Heart right ventricle (tissue), 16 donors: ENCODE measurements around the gene ATG10. TPM values are rescaled to one million over a fixed set of nuclear protein-coding genes. Genes with fewer than 3 reads are reported as not detected.

ENCODE experiments used
- ATAC-seq, 8 donors: fragments of 200-7000 bp; cut with Tn5 transposase; one replicate each; pipeline ENCODE4 v1.9.1; 2020; ENCODE audit warnings: mild to moderate bottlenecking in 8 of 8, moderate library complexity in 8 of 8, moderate number of reproducible peaks in 1 of 8
- DNase-seq, 2 donors: peaks; one replicate each; pipeline ENCODE4 v3.0.0-alpha.2; 2020
- H3K27ac ChIP-seq, 10 donors: fragments of 200-600 bp; sonication (generic) in 2 of 10; one replicate each; pipeline versions ENCODE4 v1.5.0 to v1.8.0; 2020 to 2022; ENCODE audit warnings: mild to moderate bottlenecking in 3 of 10
- H3K27me3 ChIP-seq, 7 donors: fragments of 200-600 bp; one replicate each; pipeline ENCODE4 v1.8.0; 2021 to 2022; ENCODE audit warnings: mild to moderate bottlenecking in 2 of 7
- H3K36me3 ChIP-seq, 9 donors: fragments of 200-600 bp; sonication (generic) in 1 of 9; one replicate each; pipeline versions ENCODE4 v1.5.0 to v1.8.0; 2020 to 2022; ENCODE audit warnings: mild to moderate bottlenecking in 2 of 9
- H3K4me1 ChIP-seq, 9 donors: fragments of 200-600 bp; sonication (generic) in 1 of 9; one replicate each; pipeline versions ENCODE4 v1.5.0 to v1.8.0; 2020 to 2022; ENCODE audit warnings: mild to moderate bottlenecking in 4 of 9
- H3K4me3 ChIP-seq, 10 donors: fragments of 200-600 bp; sonication (generic) in 2 of 10; one replicate each; pipeline versions ENCODE4 v1.5.0 to v1.8.0; 2020 to 2022; ENCODE audit warnings: mild to moderate bottlenecking in 7 of 10, moderate library complexity in 2 of 10
- H3K9me3 ChIP-seq, 11 donors: fragments of 200-600 bp in 10 of 11; sonication (generic) in 2 of 11; one replicate each; pipeline versions ENCODE4 v1.5.0 to v1.8.0; 2013 to 2022; ENCODE audit warnings: mild to moderate bottlenecking in 2 of 11, control low read depth in 1 of 11, moderate library complexity in 1 of 11
- WGBS, 2 donors: extraction: QIAGEN DNeasy Blood & Tissue Kit; methylation state at CpG; one replicate each; pipeline ENCODE4 v1.1.7; 2013; ENCODE audit warnings: inconsistent platforms in 1 of 2; 5-methylcytosine and 5-hydroxymethylcytosine counted together
- intact Hi-C, 10 donors: fragments of 100-400 bp; cut with DNase I; formaldehyde crosslinking; loops; one replicate each; pipeline versions ENCODE4 v1.11.1 to v1.14.2; 2022
- polyA plus RNA-seq, 2 donors: library from polyadenylated mRNA; stranded (reverse); fragments of 200-250 nt; gene quantifications; one replicate each; pipeline ENCODE4 v1.2.3, GENCODE V29; 2013
- total RNA-seq, 10 donors: library from RNA; stranded (reverse); fragmentation: NEBNext Ultra II Directional in 3 of 10; extraction: Animal tissue kit (Norgen Biotek cat#: 25700) in 3 of 10; gene quantifications; one replicate each; pipeline versions ENCODE4 v1.2.1 to v1.2.4, GENCODE V29; 2021 to 2023
- TF ChIP-seq, protein P1 (sequence below), 9 donors: fragments of 200-600 bp; sonication (generic) in 2 of 9; IDR thresholded peaks; one replicate each; pipeline versions ENCODE4 v1.5.0 to v1.8.0; 2021 to 2022; ENCODE audit warnings: antibody characterized with exemption in 9 of 9, mild to moderate bottlenecking in 5 of 9, moderate library complexity in 1 of 9
- donor health status: Arrhythmogenic right ventricular cardiomyopathy.
- donor health status: ischemic (EF 13 %, LVEDD 7.1; RV severe dilation, severe dysfunction).
- donor health status: healthy with polysubstance abuse.
- donor health status: DM: no; HTN: yes; CAD: no.
- donor health status: DM: no; HTN: no; CAD: no.
- donor health status: ischemic (EF 25% LVEDD 6.9; RV normal size, moderate dysfunction).
- donor health status: ischemic (EF 25% LVEDD 5.7; RV mildly dilated, moderate dysfunction).
- donor health status: healthy.
- donor health status: DM: yes; HTN: yes; CAD: no.
- donor health status: Ischemic cardiomyopathy.
- donor health status: ischemic (EF 35%, LVEDD 5.7; RV mildly dilated, moderate dysfunction).
- donor health status: nonischemic (EF 11% LVEDD 7.7; RV severe dilation, severe dysfunction).
- donor health status: DM: yes; HTN: yes; CAD: no.
- donor health status: PGD.
- donor health status: ischemic (EF 29% LVEDD 5.4; RV normal size, mild dysfunction).
- donor health status: nonischemic (EF 23%, LVEDD 6.1; RV moderate dilation, normal function).

The ATG10 gene
- total and polyA plus RNA-seq, 12 donors: 4.6 to 8.0 (median 6.3) TPM

- H3K27ac ChIP-seq: no peak overlapping the region
- H3K9me3 ChIP-seq: peaks cover 0 to 4% (median 0%) of the 10 kb centered on the region in 11 donors
- H3K27me3 ChIP-seq: no peaks in the 10 kb centered on the region
- WGBS, 2 donors: 25 to 40% methylated on average over 2 of the region's 2 CpGs
- ATAC-seq (peak in 2 of 8 donors; percentile 70 to 85), DNase-seq (no peak)
- intact Hi-C loops: no loop called here
- no peak overlapping the region for H3K4me3 ChIP-seq
- TF ChIP-seq, protein P1, sequence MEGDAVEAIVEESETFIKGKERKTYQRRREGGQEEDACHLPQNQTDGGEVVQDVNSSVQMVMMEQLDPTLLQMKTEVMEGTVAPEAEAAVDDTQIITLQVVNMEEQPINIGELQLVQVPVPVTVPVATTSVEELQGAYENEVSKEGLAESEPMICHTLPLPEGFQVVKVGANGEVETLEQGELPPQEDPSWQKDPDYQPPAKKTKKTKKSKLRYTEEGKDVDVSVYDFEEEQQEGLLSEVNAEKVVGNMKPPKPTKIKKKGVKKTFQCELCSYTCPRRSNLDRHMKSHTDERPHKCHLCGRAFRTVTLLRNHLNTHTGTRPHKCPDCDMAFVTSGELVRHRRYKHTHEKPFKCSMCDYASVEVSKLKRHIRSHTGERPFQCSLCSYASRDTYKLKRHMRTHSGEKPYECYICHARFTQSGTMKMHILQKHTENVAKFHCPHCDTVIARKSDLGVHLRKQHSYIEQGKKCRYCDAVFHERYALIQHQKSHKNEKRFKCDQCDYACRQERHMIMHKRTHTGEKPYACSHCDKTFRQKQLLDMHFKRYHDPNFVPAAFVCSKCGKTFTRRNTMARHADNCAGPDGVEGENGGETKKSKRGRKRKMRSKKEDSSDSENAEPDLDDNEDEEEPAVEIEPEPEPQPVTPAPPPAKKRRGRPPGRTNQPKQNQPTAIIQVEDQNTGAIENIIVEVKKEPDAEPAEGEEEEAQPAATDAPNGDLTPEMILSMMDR (IDR thresholded peaks at IDR 0.05): no peak
- no peaks in the 10 kb centered on the region for H3K36me3 ChIP-seq
- H3K4me1 ChIP-seq: peaks cover 0 to 24% (median 0%) of the 10 kb centered on the region in 9 donors
These were observed 100.3 kb downstream of the ATG10 start for GRCh38 chr5:82072138-82072537.

DNA sequence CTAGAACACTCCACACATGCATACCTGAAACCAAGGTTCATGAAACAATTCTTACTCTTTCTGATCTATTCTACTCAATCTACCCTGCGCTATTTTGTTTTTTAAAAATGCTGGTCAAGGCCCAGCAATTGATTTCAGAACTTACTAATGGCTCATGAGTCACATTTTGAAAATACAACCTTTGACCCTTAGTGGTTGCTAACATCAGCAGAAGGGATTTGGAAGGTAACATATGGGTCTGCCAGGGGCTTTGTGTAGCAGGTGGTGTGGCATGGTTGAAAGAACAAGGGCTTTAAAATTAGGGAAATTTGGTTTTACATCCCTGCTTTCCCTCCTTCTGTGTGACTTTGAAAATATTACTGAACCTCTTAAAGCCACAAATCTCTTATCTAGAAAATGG lies 101.4 kb downstream of the ATG10 start:
- Histone ChIP-seq H3K4me1 (peaks cover 0 to 24% (median 0%) of the 10 kb centered on the region in 9 donors), H3K27ac (no peak overlapping the region), H3K27me3 (no peaks in the 10 kb centered on the region), H3K9me3 (peaks cover 0 to 1% (median 0%) of the 10 kb centered on the region in 11 donors), H3K36me3 (peaks cover 0 to 5% (median 0%) of the 10 kb centered on the region in 9 donors), H3K4me3 (no peak overlapping the region)
- intact Hi-C loops: no loop called here
- no peak for ATAC-seq
- no peak for DNase-seq
- WGBS, 2 donors: 94 to 95% methylated on average over 1 of the region's 1 CpG
- TF ChIP-seq, protein P1 (IDR thresholded peaks at IDR 0.05): no peak

DNA sequence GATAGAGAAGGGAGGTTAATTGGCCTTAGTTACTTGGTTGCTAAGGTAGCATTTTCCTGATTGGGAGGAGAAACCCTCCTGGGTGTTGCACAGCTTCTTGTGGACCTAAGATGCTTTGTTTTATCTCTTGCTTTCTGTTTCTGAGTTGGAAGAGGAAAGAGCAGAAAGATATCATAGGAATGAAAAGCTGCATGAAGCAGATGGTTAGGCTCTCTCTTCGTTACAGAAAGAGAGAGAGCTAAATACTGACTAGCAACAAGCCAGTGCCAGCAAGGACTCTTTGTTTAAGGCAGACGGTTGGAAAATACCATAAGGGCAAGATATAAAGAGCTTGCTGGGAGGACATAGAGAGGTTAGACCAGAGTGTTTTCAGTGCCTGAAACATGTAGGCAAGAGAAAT lies 103.1 kb downstream of the ATG10 start:
- ATAC-seq (no peak), DNase-seq (no peak)
- TF ChIP-seq, protein P1 (IDR thresholded peaks at IDR 0.05): no peak
- H3K27ac ChIP-seq: no peak overlapping the region
- H3K27me3 ChIP-seq: no peaks in the 10 kb centered on the region
- intact Hi-C loops: no loop called here
- H3K4me3 ChIP-seq: no peak overlapping the region
- no peaks in the 10 kb centered on the region for H3K9me3 ChIP-seq
- H3K4me1 ChIP-seq: peaks cover 0 to 16% (median 0%) of the 10 kb centered on the region in 9 donors
- H3K36me3 ChIP-seq: peaks cover 0 to 5% (median 0%) of the 10 kb centered on the region in 9 donors
- 29 to 36% methylated on average over 2 of the region's 2 CpGs for WGBS, 2 donors

DNA sequence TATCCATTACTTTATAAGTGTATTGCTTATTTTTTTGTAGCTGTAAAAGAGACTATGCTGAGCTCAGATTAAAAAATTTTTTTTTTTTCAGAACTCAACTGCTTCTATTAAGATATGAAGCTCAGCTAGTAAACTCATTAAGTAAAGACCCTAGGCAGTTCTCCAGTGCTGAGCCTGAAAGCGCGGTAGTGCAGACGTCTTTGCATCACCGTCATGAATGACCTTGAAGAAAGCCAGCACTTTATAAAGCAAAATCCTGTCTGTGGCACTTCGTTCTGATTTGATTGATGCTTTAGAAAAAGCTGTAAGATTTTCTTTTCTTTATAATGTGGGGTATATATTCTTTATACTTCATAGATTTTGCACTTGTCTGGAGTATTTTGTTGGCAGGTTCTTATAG lies 105.7 kb downstream of the ATG10 start:
- Histone ChIP-seq H3K27ac (no peak overlapping the region), H3K27me3 (no peaks in the 10 kb centered on the region), H3K4me1 (peaks cover 0 to 9% (median 0%) of the 10 kb centered on the region in 9 donors), H3K36me3 (peaks cover 0 to 5% (median 0%) of the 10 kb centered on the region in 9 donors), H3K9me3 (peaks cover 0 to 12% (median 0%) of the 10 kb centered on the region in 11 donors), H3K4me3 (no peak overlapping the region)
- 88 to 89% methylated on average over 5 of the region's 5 CpGs for WGBS, 2 donors
- TF ChIP-seq, protein P1 (IDR thresholded peaks at IDR 0.05): no peak
- DNase-seq (no peak), ATAC-seq (no peak)
- intact Hi-C loops: no loop called here
